Osteoblast (primary cell): Measurements from ENCODE around the gene NACC2. TPM values are rescaled to one million over a fixed set of nuclear protein-coding genes. Genes with fewer than 3 reads are reported as not detected.
"Not testable (repeated sequence)": the region's sequence is repeated elsewhere in the genome, so short reads cannot be mapped to it uniquely, and the experiment has no call there.

ENCODE experiments used
- DNase-seq: peaks from one replicate; pipeline ENCODE4 v3.0.0; 2011; ENCODE audit warnings: low spot score, mixed read lengths; ENCODE audit not compliant: insufficient read length; ENCODE audit errors: missing footprints
- H2AFZ ChIP-seq: 2 replicates; pipeline ENCODE4 v1.6.0; 2011; ENCODE audit warnings: mild to moderate bottlenecking, low read length
- H3K27ac ChIP-seq: 2 replicates; pipeline ENCODE4 v1.5.1; 2011; ENCODE audit warnings: mild to moderate bottlenecking, low read depth, low read length, moderate library complexity
- H3K27me3 ChIP-seq: 2 replicates; pipeline ENCODE4 v1.6.0; 2012; ENCODE audit warnings: mild to moderate bottlenecking, control low read depth, inconsistent platforms, low read length, moderate library complexity; ENCODE audit not compliant: insufficient read depth
- H3K36me3 ChIP-seq: 2 replicates; pipeline ENCODE4 v1.5.1; 2011; ENCODE audit warnings: mild to moderate bottlenecking, low read length, control low read depth, moderate library complexity; ENCODE audit not compliant: insufficient read depth
- H3K4me1 ChIP-seq: 2 replicates; pipeline ENCODE4 v1.5.1; 2011; ENCODE audit warnings: mild to moderate bottlenecking, low read length, control low read depth, moderate library complexity; ENCODE audit not compliant: insufficient read depth
- H3K4me2 ChIP-seq: 2 replicates; pipeline ENCODE4 v1.6.0; 2011; ENCODE audit warnings: mild to moderate bottlenecking, low read length; ENCODE audit not compliant: insufficient read depth
- H3K4me3 ChIP-seq: fragments of 200-600 bp; sonication (generic); 3 replicates; pipeline ENCODE4 v1.5.1; 2012; ENCODE audit warnings: mild to moderate bottlenecking, low read length, inconsistent platforms; ENCODE audit not compliant: insufficient read depth
- H3K79me2 ChIP-seq: 2 replicates; pipeline ENCODE4 v1.6.0; 2012; ENCODE audit warnings: mild to moderate bottlenecking, low read length, control low read depth, inconsistent platforms; ENCODE audit not compliant: insufficient read depth
- H3K9me3 ChIP-seq: 2 replicates; pipeline ENCODE4 v1.5.1; 2011; ENCODE audit warnings: low read depth, low read length, control low read depth
- H4K20me1 ChIP-seq: 2 replicates; pipeline ENCODE4 v1.6.0; 2012; ENCODE audit warnings: mild to moderate bottlenecking, low read length, control low read depth; ENCODE audit not compliant: insufficient read depth
- CTCF ChIP-seq: IDR thresholded peaks from 2 replicates; pipeline ENCODE4 v1.5.1; 2011; ENCODE audit warnings: mild to moderate bottlenecking, low read depth, low read length, moderate library complexity; ENCODE audit errors: extremely low read depth
- total RNA-seq: library from RNA; depleted of rRNA; stranded (reverse); fragments of >200 nt; gene quantifications from 2 replicates; pipeline ENCODE4 v1.2.3, GENCODE V29; 2012

NACC2 gene
- total RNA-seq, 1 donor = 32.9 TPM

GRCh38 chr9:135968601-135969000 lies 126.5 kb downstream of the NACC2 start:
- no peak overlapping the region for H3K4me2 ChIP-seq
- H3K4me1 ChIP-seq = no peaks in the 10 kb centered on the region
- TF ChIP-seq CTCF = no peak
- H3K27ac ChIP-seq = no peak overlapping the region
- peaks cover 6% of the 10 kb centered on the region for H3K27me3 ChIP-seq
- H2AFZ ChIP-seq = no peak overlapping the region
- DNase-seq = no peak
- peaks cover 3% of the 10 kb centered on the region for H4K20me1 ChIP-seq
- H3K36me3 ChIP-seq = no peaks in the 10 kb centered on the region
- H3K4me3 ChIP-seq = no peak overlapping the region
- H3K79me2 ChIP-seq = no peaks in the 10 kb centered on the region
- no peaks in the 10 kb centered on the region for H3K9me3 ChIP-seq

GRCh38 chr9:135968083-135968476 lies 127.0 kb downstream of the NACC2 start:
- DNase-seq = no peak
- Histone ChIP-seq H3K9me3 (no peaks in the 10 kb centered on the region), H3K27ac (no peak overlapping the region), H3K4me3 (no peak overlapping the region), H3K79me2 (no peaks in the 10 kb centered on the region), H3K36me3 (no peaks in the 10 kb centered on the region), H4K20me1 (peaks cover 3% of the 10 kb centered on the region), H3K27me3 (peaks cover 5% of the 10 kb centered on the region), H3K4me2 (no peak overlapping the region), H2AFZ (no peak overlapping the region), H3K4me1 (no peaks in the 10 kb centered on the region)
- TF ChIP-seq CTCF = no peak

GRCh38 chr9:135966916-135967260 lies 128.2 kb downstream of the NACC2 start:
- H3K4me2 ChIP-seq, H4K20me1 ChIP-seq, H3K4me1 ChIP-seq, H3K27ac ChIP-seq, DNase-seq, H3K36me3 ChIP-seq, H3K4me3 ChIP-seq, H3K27me3 ChIP-seq, H3K9me3 ChIP-seq, H3K79me2 ChIP-seq, H2AFZ ChIP-seq: not testable (repeated sequence)

GRCh38 chr9:135965124-135965756 lies 129.8 kb downstream of the NACC2 start:
- Histone ChIP-seq H2AFZ (no peak overlapping the region), H3K79me2 (peaks cover 5% of the 10 kb centered on the region), H3K27me3 (peaks cover 6% of the 10 kb centered on the region), H3K36me3 (no peaks in the 10 kb centered on the region), H3K4me2 (no peak overlapping the region), H3K9me3 (no peaks in the 10 kb centered on the region), H3K27ac (no peak overlapping the region), H4K20me1 (peaks cover 6% of the 10 kb centered on the region), H3K4me1 (peaks cover under 1% of the 10 kb centered on the region), H3K4me3 (no peak overlapping the region)
- no peak for TF ChIP-seq CTCF
- DNase-seq = no peak
